ENCODE data around the gene CCNL2. TPM values are rescaled to one million over a fixed set of nuclear protein-coding genes. Genes with fewer than 3 reads are reported as not detected.

Gene CCNL2
- total and polyA plus RNA-seq, 12 donors = 53.4 to 893 (median 168) TPM

DNA sequence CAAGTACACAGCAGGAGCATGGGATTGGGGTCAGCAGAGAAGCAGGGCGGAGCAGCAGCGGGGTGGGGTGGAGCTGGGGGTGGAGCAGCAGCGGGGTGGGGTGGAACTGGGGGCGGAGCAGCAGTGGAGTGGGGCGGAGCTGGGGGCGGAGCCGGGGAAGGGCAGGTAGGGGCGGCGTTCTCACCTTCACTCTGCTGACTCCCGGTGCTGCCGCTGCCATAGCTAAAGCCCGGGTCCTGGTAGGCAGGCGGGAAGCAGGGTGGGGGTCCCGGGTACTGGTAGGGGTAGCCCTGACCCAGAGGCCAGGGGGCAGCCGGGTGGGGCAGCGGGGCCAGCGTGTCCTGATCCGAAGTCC lies 61.4 kb downstream of the CCNL2 start:
- Histone ChIP-seq H3K9me3 (replicated peaks in 1 of 3) (no peaks in the 10 kb centered on the region), H3K27me3 (no peaks in the 10 kb centered on the region), H3K4me3 (no peak overlapping the region), H3K36me3 (replicated peaks in 1 of 2) (peaks cover 0 to 25% of the 10 kb centered on the region in 2 donors), H3K4me1 (replicated peaks in 1 of 2) (no peaks in the 10 kb centered on the region), H3K27ac (no peak overlapping the region)
- no peak for DNase-seq
- 77 to 85% (median 80%) methylated on average over 3 to 18 of the region's 18 CpGs for WGBS, 4 donors
- intact Hi-C loops (cut with DNase I) = no loop called here
- no peak for TF ChIP-seq POLR2A (IDR thresholded peaks at IDR 0.05)
- TF ChIP-seq, protein P1, sequence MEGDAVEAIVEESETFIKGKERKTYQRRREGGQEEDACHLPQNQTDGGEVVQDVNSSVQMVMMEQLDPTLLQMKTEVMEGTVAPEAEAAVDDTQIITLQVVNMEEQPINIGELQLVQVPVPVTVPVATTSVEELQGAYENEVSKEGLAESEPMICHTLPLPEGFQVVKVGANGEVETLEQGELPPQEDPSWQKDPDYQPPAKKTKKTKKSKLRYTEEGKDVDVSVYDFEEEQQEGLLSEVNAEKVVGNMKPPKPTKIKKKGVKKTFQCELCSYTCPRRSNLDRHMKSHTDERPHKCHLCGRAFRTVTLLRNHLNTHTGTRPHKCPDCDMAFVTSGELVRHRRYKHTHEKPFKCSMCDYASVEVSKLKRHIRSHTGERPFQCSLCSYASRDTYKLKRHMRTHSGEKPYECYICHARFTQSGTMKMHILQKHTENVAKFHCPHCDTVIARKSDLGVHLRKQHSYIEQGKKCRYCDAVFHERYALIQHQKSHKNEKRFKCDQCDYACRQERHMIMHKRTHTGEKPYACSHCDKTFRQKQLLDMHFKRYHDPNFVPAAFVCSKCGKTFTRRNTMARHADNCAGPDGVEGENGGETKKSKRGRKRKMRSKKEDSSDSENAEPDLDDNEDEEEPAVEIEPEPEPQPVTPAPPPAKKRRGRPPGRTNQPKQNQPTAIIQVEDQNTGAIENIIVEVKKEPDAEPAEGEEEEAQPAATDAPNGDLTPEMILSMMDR (IDR thresholded peaks at IDR 0.05) = no peak

DNA sequence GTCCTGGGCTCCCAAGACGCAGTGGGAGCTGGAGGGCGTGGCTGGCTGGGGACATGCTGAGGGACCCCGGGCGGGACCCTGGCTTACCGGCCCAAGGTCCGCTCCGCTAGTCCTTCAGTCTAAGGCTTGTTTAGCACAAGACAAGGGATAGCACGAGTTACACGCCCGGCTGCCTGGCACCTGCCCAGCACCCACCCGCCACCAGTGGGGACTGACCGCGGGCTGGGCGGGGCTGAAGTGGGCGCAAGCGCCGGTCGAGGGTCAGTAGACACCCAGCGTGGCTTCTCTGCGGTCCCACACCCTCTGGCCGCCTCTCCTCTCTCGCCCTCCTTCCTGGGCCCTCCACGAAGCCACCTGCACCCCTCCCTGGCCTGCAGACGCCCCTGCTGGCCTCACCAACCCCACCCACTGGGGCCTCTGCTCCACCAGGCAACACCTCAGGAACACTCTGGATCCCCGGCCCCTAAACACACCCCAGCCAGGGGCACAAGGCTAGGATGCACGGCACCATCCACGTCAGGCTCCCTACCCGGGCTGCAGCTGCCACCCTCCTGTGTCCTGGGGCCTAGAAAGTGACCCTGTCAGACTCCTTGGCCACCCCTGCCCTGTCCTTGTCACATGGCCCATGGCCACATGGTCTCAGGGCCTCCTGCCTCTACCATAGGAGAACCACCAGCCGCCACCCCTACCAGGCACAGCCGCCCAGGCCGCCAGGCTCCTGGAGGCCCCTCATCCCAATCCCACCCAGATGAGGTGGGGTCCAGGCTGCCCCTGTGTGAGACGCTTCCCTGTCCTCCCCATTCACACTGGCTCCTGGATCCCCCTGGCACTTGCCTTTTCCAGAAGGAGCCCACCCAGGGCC lies 62.0 kb downstream of the CCNL2 start:
- no peak overlapping the region for H3K27ac ChIP-seq
- 93 to 97% (median 95%) methylated on average over 14 to 32 of the region's 32 CpGs for WGBS, 4 donors
- no peak overlapping the region for H3K4me3 ChIP-seq
- H3K4me1 ChIP-seq (replicated peaks in 1 of 2) = no peaks in the 10 kb centered on the region
- intact Hi-C loops (cut with DNase I) = no loop called here
- H3K27me3 ChIP-seq = no peaks in the 10 kb centered on the region
- TF ChIP-seq POLR2A (IDR thresholded peaks at IDR 0.05) = no peak
- TF ChIP-seq, protein P1 (IDR thresholded peaks at IDR 0.05) = no peak
- H3K9me3 ChIP-seq (replicated peaks in 1 of 3) = no peaks in the 10 kb centered on the region
- H3K36me3 ChIP-seq (replicated peaks in 1 of 2) = peaks cover 0 to 25% of the 10 kb centered on the region in 2 donors
- no peak for DNase-seq

DNA sequence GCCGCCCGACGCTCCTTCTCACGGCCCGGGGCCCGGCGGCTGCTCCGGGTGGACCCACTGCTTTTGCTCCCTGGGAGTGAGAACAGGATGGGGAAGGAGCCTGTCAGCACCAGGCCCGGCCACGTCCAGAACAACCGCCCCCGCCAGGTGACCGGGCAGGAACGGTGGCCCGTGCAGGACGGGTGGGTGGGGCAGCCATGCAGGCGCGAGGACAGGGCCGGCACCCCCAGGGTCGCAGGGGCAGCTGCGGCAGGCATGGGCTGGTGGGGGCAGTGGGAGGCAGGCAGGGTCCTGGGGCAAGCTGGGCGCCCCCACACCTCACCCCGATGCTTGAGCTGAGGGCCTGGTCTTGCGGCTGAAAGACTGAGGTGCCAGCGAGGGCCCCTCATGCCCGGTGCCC lies 62.7 kb downstream of the CCNL2 start:
- H3K9me3 ChIP-seq (replicated peaks in 1 of 3) = no peaks in the 10 kb centered on the region
- DNase-seq = no peak
- no peak overlapping the region for H3K27ac ChIP-seq
- H3K27me3 ChIP-seq = no peaks in the 10 kb centered on the region
- peaks cover 0 to 1% of the 10 kb centered on the region in 2 donors for H3K4me1 ChIP-seq (replicated peaks in 1 of 2)
- TF ChIP-seq POLR2A (IDR thresholded peaks at IDR 0.05) = no peak
- TF ChIP-seq, protein P1 (IDR thresholded peaks at IDR 0.05) = no peak
- intact Hi-C loops (cut with DNase I) = no loop called here
- H3K36me3 ChIP-seq (replicated peaks in 1 of 2) = peaks cover 0 to 25% of the 10 kb centered on the region in 2 donors
- 92 to 98% (median 93%) methylated on average over 6 to 26 of the region's 26 CpGs; no CpG with 5 or more reads in 1 of the 4 donors for WGBS, 4 donors
- no peak overlapping the region for H3K4me3 ChIP-seq

DNA sequence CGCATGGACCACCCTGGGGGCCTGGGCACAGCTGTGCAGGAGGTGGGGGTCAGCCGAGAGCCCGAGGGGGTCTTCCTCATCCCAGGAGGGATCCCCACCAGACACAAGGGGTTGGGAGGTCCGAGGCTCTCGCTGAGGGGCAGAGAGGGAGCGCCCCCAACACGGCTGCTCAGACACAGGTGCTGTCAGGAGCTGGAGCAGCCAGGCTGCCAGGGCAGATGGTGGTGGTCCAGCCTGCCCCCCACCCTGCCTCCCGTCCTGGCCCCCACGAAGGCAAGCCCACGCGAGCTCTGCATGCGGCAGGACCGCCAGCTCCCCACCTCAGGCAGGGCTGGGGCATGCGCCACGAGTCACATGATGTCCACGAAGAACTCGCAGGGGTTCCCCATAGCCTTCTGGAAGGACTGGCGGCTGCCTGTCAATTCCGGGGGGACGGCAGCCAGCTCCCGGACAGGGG lies 63.3 kb downstream of the CCNL2 start:
- no peaks in the 10 kb centered on the region for H3K27me3 ChIP-seq
- H3K9me3 ChIP-seq (replicated peaks in 1 of 3) = no peaks in the 10 kb centered on the region
- whole genome bisulfite sequencing, 4 donors = 83 to 96% (median 85%) methylated on average over 1 to 21 of the region's 21 CpGs
- intact Hi-C loops (cut with DNase I) = no loop called here
- no peak for DNase-seq
- H3K4me1 ChIP-seq (replicated peaks in 1 of 2) = peaks cover 0 to 7% of the 10 kb centered on the region in 2 donors
- peaks cover 0 to 25% of the 10 kb centered on the region in 2 donors for H3K36me3 ChIP-seq (replicated peaks in 1 of 2)
- H3K4me3 ChIP-seq = no peak overlapping the region
- TF ChIP-seq, protein P1 (IDR thresholded peaks at IDR 0.05) = no peak
- TF ChIP-seq POLR2A (IDR thresholded peaks at IDR 0.05) = no peak
- no peak overlapping the region for H3K27ac ChIP-seq

Small RNA genes lying within 50 kb of the gene (microRNA-seq; reads per million reads assigned to microRNA genes)
- gene MIR6808 = 0 to 0.57 (median 0.45) reads per million in 3 donors

Other genes starting within 250 kb of the CCNL2 start
- not detected for gene TTLL10, start 225.5 kb downstream of the CCNL2 start, total RNA-seq
- under 1 TPM in 2 of 3 donors, not detected in 1; 0.32 to 0.44 TPM for gene TTLL10, start 225.5 kb downstream of the CCNL2 start, polyA plus RNA-seq
- gene TNFRSF18, start 192.7 kb downstream of the CCNL2 start, total RNA-seq = under 1 TPM in 3 of 9 donors, not detected in 6; 0.27 to 0.90 (median 0.39) TPM
- gene TNFRSF18, start 192.7 kb downstream of the CCNL2 start, polyA plus RNA-seq = 1 to 10 TPM in 1 of 3 donors, under 1 TPM in 1, not detected in 1; 0.64 to 1.5 TPM
- 1 to 10 TPM in 4 of 9 donors, under 1 TPM in 4, not detected in 1; 0.32 to 2.7 (median 0.94) TPM for gene TNFRSF4, start 185.2 kb downstream of the CCNL2 start, total RNA-seq
- gene TNFRSF4, start 185.2 kb downstream of the CCNL2 start, polyA plus RNA-seq = 1 to 10 TPM in 2 of 3 donors, not detected in 1; 4.7 to 6.9 TPM
- 100 to 1,000 TPM in 8 of 9 donors, 10 to 100 TPM in 1; 49.4 to 221 (median 165) TPM for gene SDF4, start 167.3 kb downstream of the CCNL2 start, total RNA-seq
- gene SDF4, start 167.3 kb downstream of the CCNL2 start, polyA plus RNA-seq = 100 to 1,000 TPM; 129 to 131 (median 130) TPM
- gene B3GALT6, start 167.1 kb downstream of the CCNL2 start, total RNA-seq = 10 to 100 TPM; 11.7 to 39.4 (median 19.7) TPM
- gene B3GALT6, start 167.1 kb downstream of the CCNL2 start, polyA plus RNA-seq = 10 to 100 TPM in 2 of 3 donors, 1 to 10 TPM in 1; 7.2 to 14.1 (median 10.3) TPM
- 1 to 10 TPM in 4 of 9 donors, under 1 TPM in 3, not detected in 2; 0.28 to 2.6 (median 1.1) TPM for gene C1QTNF12, start 152.6 kb downstream of the CCNL2 start, total RNA-seq
- 1 to 10 TPM in 2 of 3 donors, not detected in 1; 3.0 to 4.3 TPM for gene C1QTNF12, start 152.6 kb downstream of the CCNL2 start, polyA plus RNA-seq
- 10 to 100 TPM; 30.1 to 56.1 (median 44.2) TPM for gene UBE2J2, start 125.5 kb downstream of the CCNL2 start, total RNA-seq
- 10 to 100 TPM; 49.8 to 74.4 (median 55.2) TPM for gene UBE2J2, start 125.5 kb downstream of the CCNL2 start, polyA plus RNA-seq
- 10 to 100 TPM in 1 of 9 donors, 1 to 10 TPM in 8; 1.1 to 22.4 (median 3.7) TPM for gene SCNN1D, start 118.9 kb downstream of the CCNL2 start, total RNA-seq
- gene SCNN1D, start 118.9 kb downstream of the CCNL2 start, polyA plus RNA-seq = 10 to 100 TPM in 2 of 3 donors, under 1 TPM in 1; 0.18 to 53.6 (median 31.8) TPM
- 10 to 100 TPM; 18.1 to 81.5 (median 39.1) TPM for gene ACAP3, start 91.4 kb downstream of the CCNL2 start, total RNA-seq
- gene ACAP3, start 91.4 kb downstream of the CCNL2 start, polyA plus RNA-seq = 100 to 1,000 TPM in 2 of 3 donors, 1 to 10 TPM in 1; 5.0 to 385 (median 138) TPM
- gene PUSL1, start 90.7 kb downstream of the CCNL2 start, total RNA-seq = 10 to 100 TPM; 13.8 to 43.8 (median 24.1) TPM
- 10 to 100 TPM in 2 of 3 donors, 1 to 10 TPM in 1; 2.5 to 43.4 (median 32.2) TPM for gene PUSL1, start 90.7 kb downstream of the CCNL2 start, polyA plus RNA-seq
- 100 to 1,000 TPM in 2 of 9 donors, 10 to 100 TPM in 7; 53.0 to 129 (median 68.3) TPM for gene INTS11, start 74.7 kb downstream of the CCNL2 start, total RNA-seq
- 100 to 1,000 TPM in 2 of 3 donors, 10 to 100 TPM in 1; 87.7 to 601 (median 316) TPM for gene INTS11, start 74.7 kb downstream of the CCNL2 start, polyA plus RNA-seq
- 10 to 100 TPM; 10.5 to 53.0 (median 30.4) TPM for gene CPTP, start 74.5 kb downstream of the CCNL2 start, total RNA-seq
- 10 to 100 TPM in 2 of 3 donors, 1 to 10 TPM in 1; 2.9 to 45.8 (median 27.5) TPM for gene CPTP, start 74.5 kb downstream of the CCNL2 start, polyA plus RNA-seq
- under 1 TPM; 0.06 to 0.86 (median 0.52) TPM for gene TAS1R3, start 68.1 kb downstream of the CCNL2 start, total RNA-seq
- under 1 TPM; 0.05 to 0.72 (median 0.61) TPM for gene TAS1R3, start 68.1 kb downstream of the CCNL2 start, polyA plus RNA-seq
- gene DVL1, start 49.9 kb downstream of the CCNL2 start, total RNA-seq = 100 to 1,000 TPM in 3 of 9 donors, 10 to 100 TPM in 6; 55.8 to 137 (median 88.6) TPM
- 100 to 1,000 TPM in 2 of 3 donors, 1 to 10 TPM in 1; 4.0 to 279 (median 144) TPM for gene DVL1, start 49.9 kb downstream of the CCNL2 start, polyA plus RNA-seq
- 100 to 1,000 TPM in 1 of 9 donors, 10 to 100 TPM in 8; 17.5 to 104 (median 42.8) TPM for gene MXRA8, start 40.8 kb downstream of the CCNL2 start, total RNA-seq
- gene MXRA8, start 40.8 kb downstream of the CCNL2 start, polyA plus RNA-seq = 10 to 100 TPM in 2 of 3 donors, 1 to 10 TPM in 1; 8.4 to 90.3 (median 70.8) TPM
- 100 to 1,000 TPM in 8 of 9 donors, 10 to 100 TPM in 1; 89.6 to 260 (median 155) TPM for gene AURKAIP1, start 24.1 kb downstream of the CCNL2 start, total RNA-seq
- gene AURKAIP1, start 24.1 kb downstream of the CCNL2 start, polyA plus RNA-seq = 100 to 1,000 TPM in 2 of 3 donors, 10 to 100 TPM in 1; 44.2 to 317 (median 226) TPM
- gene MRPL20, start 8.0 kb upstream of the CCNL2 start, total RNA-seq = 100 to 1,000 TPM in 8 of 9 donors, 10 to 100 TPM in 1; 98.9 to 276 (median 160) TPM
- gene MRPL20, start 8.0 kb upstream of the CCNL2 start, polyA plus RNA-seq = 100 to 1,000 TPM; 116 to 175 (median 134) TPM
- gene ANKRD65, start 21.9 kb upstream of the CCNL2 start, total RNA-seq = 1 to 10 TPM in 5 of 9 donors, under 1 TPM in 4; 0.22 to 2.6 (median 1.4) TPM
- gene ANKRD65, start 21.9 kb upstream of the CCNL2 start, polyA plus RNA-seq = 1 to 10 TPM in 2 of 3 donors, under 1 TPM in 1; 0.53 to 3.4 (median 2.2) TPM
- 10 to 100 TPM in 8 of 9 donors, 1 to 10 TPM in 1; 4.7 to 49.0 (median 30.0) TPM for gene VWA1, start 36.4 kb upstream of the CCNL2 start, total RNA-seq
- 10 to 100 TPM in 2 of 3 donors, under 1 TPM in 1; 0.99 to 39.3 (median 25.9) TPM for gene VWA1, start 36.4 kb upstream of the CCNL2 start, polyA plus RNA-seq
- gene ATAD3C, start 50.4 kb upstream of the CCNL2 start, total RNA-seq = 1 to 10 TPM in 2 of 9 donors, under 1 TPM in 4, not detected in 3; under 0.01 to 1.4 (median 0.52) TPM
- 1 to 10 TPM in 1 of 3 donors, under 1 TPM in 2; 0.09 to 1.2 (median 0.72) TPM for gene ATAD3C, start 50.4 kb upstream of the CCNL2 start, polyA plus RNA-seq
- gene ATAD3B, start 72.4 kb upstream of the CCNL2 start, total RNA-seq = 10 to 100 TPM in 6 of 9 donors, 1 to 10 TPM in 3; 6.3 to 30.3 (median 11.2) TPM
- gene ATAD3B, start 72.4 kb upstream of the CCNL2 start, polyA plus RNA-seq = 100 to 1,000 TPM in 1 of 3 donors, 10 to 100 TPM in 1, 1 to 10 TPM in 1; 5.3 to 109 (median 48.4) TPM
- 10 to 100 TPM; 16.9 to 46.3 (median 29.0) TPM for gene ATAD3A, start 112.8 kb upstream of the CCNL2 start, total RNA-seq
- 10 to 100 TPM in 2 of 3 donors, 1 to 10 TPM in 1; 7.8 to 40.7 (median 25.1) TPM for gene ATAD3A, start 112.8 kb upstream of the CCNL2 start, polyA plus RNA-seq
- gene TMEM240, start 141.3 kb upstream of the CCNL2 start, total RNA-seq = 1 to 10 TPM in 8 of 9 donors, under 1 TPM in 1; 0.95 to 7.0 (median 3.9) TPM
- 10 to 100 TPM in 1 of 3 donors, 1 to 10 TPM in 1, not detected in 1; 5.5 to 12.4 TPM for gene TMEM240, start 141.3 kb upstream of the CCNL2 start, polyA plus RNA-seq
- gene SSU72, start 175.5 kb upstream of the CCNL2 start, total RNA-seq = 100 to 1,000 TPM in 5 of 9 donors, 10 to 100 TPM in 4; 50.1 to 219 (median 107) TPM
- 100 to 1,000 TPM in 2 of 3 donors, 10 to 100 TPM in 1; 84.2 to 132 (median 108) TPM for gene SSU72, start 175.5 kb upstream of the CCNL2 start, polyA plus RNA-seq
- 10 to 100 TPM in 8 of 9 donors, 1 to 10 TPM in 1; 9.4 to 73.6 (median 33.7) TPM for gene FNDC10, start 200.8 kb upstream of the CCNL2 start, total RNA-seq
- 10 to 100 TPM in 2 of 3 donors, 1 to 10 TPM in 1; 2.0 to 40.1 (median 39.7) TPM for gene FNDC10, start 200.8 kb upstream of the CCNL2 start, polyA plus RNA-seq
- gene MIB2, start 216.2 kb upstream of the CCNL2 start, total RNA-seq = 100 to 1,000 TPM in 2 of 9 donors, 10 to 100 TPM in 7; 25.5 to 158 (median 85.3) TPM
- gene MIB2, start 216.2 kb upstream of the CCNL2 start, polyA plus RNA-seq = 100 to 1,000 TPM in 2 of 3 donors, 1 to 10 TPM in 1; 1.3 to 608 (median 224) TPM
- 10 to 100 TPM in 3 of 9 donors, 1 to 10 TPM in 6; 1.6 to 21.5 (median 7.8) TPM for gene MMP23B, start 232.8 kb upstream of the CCNL2 start, total RNA-seq
- gene MMP23B, start 232.8 kb upstream of the CCNL2 start, polyA plus RNA-seq = 10 to 100 TPM in 1 of 3 donors, 1 to 10 TPM in 1, not detected in 1; 9.8 to 28.0 TPM

Measured in adrenal gland (tissue), 12 donors.